IPS-18c (cell line): Measurements from ENCODE around the gene RBBP8NL.

ENCODE experiments used
- H3K4me3 ChIP-seq: 2 replicates; pipeline ENCODE4 v1.7.0; 2013; ENCODE audit warnings: low read depth, mild to moderate bottlenecking, low read length, moderate library complexity; ENCODE audit not compliant: insufficient read depth
- H3K9me3 ChIP-seq: one replicate; pipeline ENCODE4 v1.6.1; 2013; ENCODE audit warnings: mild to moderate bottlenecking, low read length, moderate library complexity; ENCODE audit not compliant: control insufficient read depth, insufficient read depth

Gene RBBP8NL, protein sequence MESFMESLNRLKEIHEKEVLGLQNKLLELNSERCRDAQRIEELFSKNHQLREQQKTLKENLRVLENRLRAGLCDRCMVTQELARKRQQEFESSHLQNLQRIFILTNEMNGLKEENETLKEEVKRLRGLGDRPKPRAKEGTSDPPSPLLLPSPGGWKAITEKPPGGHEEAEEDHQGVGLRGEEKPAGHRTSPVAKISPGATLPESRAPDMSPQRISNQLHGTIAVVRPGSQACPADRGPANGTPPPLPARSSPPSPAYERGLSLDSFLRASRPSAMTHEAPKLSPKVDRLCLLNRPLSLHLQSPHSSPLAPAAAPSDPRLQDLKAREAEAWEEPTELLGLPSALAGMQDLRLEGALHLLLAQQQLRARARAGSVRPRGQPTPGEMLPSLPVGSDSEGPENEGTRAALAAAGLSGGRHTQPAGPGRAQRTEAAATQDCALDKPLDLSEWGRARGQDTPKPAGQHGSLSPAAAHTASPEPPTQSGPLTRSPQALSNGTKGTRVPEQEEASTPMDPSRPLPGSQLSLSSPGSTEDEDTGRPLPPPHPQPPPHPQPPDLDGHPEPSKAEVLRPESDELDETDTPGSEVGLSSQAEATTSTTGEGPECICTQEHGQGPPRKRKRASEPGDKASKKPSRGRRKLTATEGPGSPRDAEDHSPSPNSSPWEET

DNA sequence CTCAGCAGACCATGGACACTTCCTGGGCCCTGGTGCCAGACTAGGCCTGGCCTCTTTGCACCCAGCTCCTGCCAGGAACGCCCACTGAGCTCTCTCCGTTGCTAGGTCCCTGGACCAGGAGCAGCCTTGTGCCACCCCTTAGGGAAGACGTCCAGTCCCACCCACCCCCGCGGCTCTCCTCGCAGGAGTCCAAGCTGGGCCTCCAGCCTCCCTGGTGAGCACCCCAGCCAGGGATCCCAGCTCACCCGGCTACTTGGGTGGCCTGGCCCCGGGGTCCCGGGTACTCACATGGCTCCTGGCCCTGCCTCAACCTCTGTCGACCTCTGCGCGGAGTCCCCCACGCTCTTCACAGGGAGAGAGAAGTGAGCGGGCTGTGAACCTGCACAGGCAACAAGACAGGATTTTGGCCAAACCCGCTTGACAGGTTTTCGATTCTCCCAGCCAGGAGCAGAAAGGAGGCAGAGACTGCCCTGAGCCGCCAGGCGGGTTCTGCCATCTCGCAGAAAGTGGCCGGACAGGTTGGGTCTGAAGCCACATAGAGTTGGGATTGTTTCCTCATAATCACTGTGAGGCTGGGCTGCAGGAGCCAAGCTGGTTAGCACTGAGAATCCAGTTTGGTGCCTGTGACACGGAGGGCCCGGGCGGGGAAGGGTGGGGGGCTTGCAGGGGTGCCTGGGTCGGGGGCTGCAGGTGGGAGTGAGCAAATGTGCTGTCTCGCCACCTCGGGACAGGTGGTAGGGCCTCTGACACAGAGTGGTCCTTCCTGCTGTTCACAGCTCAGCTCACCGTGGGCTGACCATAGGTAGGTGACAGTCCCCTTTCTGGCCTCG, at the start of gene RBBP8NL:
RBBP8NL (minus strand) TSS at position 368 of the 830 bp plus-strand sequence. CDS start 7,892 bp downstream, outside the sequence.
- Histone ChIP-seq H3K9me3 (no peaks in the 10 kb centered on the region), H3K4me3 (no peak within 1 kb of the TSS; the same call in 1 of the 2 replicates)

GRCh38 chr20:62476056-62476838, 48.9 kb upstream of the RBBP8NL start:
- H3K9me3 ChIP-seq, result no peaks in the 10 kb centered on the region
- H3K4me3 ChIP-seq, result peak overlapping the region; percentile 49

GRCh38 chr20:62475772-62476055, 48.4 kb upstream of the RBBP8NL start, which contains the start of gene GATA5:
TSS of gene GATA5 (minus strand) at chr20:62475995. CDS start at chr20:62475521, 474 bp downstream.
- Histone ChIP-seq H3K9me3 (no peaks in the 10 kb centered on the region), H3K4me3 (peak within 1 kb of the TSS; percentile 49)

DNA sequence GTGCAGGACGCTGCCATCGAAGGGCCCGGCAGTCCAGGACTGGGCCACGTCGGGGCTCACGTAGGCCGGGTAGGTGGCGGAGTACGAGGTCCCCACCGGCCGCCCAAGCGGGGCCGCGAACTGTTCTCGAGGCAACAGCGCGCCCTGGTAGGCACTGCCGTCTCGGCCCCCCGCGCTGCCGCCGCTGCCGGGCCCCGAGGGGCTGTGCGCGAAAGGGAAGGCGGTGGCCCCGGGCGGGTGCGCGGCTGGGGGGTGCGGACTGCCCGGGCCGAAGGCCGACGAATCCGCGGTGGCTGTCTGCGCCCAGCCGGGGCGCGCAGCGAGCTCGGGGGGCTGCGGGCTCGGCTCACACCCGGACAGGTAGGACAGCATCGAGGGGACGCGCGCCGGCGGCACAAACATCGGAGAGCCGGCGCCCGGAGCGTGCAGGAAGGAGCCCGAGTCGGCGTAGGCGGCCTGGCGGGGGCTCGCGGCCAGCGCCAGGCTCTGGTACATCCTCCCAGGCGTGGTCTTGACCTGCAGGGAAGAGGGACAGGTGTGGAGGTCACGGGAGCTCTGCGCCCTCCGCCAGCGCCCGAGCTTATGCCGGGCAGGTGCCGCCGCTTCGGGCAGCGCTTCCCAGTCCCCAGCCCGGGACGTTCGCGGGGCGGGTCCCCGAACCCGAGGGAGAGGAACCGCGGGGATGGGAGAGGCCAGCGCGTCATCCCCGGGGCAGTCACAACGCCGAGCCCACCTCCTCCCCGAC, 47.9 kb upstream of the RBBP8NL start:
- Histone ChIP-seq H3K9me3 (no peaks in the 10 kb centered on the region), H3K4me3 (peak overlapping the region; percentile 46; the same call in 1 of the 2 replicates)

DNA sequence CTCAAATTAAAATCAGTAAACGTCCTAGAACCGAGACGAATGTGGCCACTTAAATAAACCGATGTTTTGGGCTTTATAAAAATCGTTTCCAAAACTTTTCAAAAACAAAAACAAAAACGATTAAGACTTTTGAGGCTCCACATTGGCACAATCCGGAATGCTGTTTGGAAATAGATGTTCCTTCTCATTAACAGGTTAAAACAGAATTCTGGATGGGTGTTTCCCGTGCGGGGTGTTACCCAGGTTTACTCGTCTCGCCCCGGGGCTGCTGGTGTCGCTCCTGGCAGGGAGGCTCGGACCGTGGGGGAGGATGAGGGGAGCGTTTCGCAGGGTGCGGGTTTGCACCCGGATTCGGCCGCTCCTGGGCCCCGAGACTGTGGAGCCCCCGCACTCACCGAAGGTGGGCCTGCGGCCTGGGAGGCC, 47.3 kb upstream of the RBBP8NL start:
- H3K4me3 ChIP-seq, result peak overlapping the region; percentile 46; the same call in 1 of the 2 replicates

DNA sequence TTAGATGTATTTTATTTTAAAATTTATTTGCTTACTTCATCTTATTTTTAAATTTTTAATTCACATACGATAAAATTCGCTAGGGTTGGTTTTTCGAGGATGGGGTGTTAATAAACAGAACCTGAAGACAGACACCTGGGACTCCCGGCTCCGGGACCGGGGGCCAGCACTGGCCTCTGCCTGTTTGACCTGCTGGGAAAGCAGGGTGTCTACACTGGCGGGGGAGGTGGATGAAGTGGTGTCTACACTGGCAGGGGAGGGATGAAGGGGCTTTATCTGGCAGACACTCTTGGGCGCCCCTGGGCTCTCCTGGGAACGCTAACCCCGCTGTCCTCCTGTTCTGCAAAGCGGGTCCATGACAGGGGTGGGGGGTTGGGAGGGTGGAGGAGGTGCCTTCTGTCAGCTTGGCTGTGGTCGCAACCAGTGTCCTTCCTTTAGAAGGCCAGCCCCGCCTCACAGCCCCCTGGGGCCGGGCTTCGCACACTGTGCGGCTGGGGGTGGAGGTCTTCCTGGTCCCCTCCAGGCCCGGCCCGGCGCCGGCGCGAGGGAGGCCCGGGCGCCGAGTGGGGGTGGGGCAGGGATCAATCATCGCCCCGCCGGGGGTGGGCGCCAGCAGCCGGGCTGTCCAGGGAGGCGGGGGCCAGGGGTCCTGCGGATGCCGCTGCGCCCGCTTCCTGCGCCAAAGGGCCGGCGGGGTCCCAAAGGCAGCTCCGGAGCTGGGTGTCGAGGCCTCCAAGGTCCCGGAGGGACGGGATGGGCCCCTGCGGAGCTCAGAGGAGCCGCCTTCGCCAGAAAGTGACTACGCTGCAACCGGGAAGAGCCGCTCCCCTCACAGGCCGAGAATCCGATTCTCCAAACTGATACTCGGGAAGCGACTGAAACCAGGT, 46.6 kb upstream of the RBBP8NL start:
- no peaks in the 10 kb centered on the region for H3K9me3 ChIP-seq
- peak overlapping the region; percentile 38 for H3K4me3 ChIP-seq

More for the DNA sequence above, 47.3 kb upstream of the RBBP8NL start:
- no peaks in the 10 kb centered on the region for H3K9me3 ChIP-seq

DNA sequence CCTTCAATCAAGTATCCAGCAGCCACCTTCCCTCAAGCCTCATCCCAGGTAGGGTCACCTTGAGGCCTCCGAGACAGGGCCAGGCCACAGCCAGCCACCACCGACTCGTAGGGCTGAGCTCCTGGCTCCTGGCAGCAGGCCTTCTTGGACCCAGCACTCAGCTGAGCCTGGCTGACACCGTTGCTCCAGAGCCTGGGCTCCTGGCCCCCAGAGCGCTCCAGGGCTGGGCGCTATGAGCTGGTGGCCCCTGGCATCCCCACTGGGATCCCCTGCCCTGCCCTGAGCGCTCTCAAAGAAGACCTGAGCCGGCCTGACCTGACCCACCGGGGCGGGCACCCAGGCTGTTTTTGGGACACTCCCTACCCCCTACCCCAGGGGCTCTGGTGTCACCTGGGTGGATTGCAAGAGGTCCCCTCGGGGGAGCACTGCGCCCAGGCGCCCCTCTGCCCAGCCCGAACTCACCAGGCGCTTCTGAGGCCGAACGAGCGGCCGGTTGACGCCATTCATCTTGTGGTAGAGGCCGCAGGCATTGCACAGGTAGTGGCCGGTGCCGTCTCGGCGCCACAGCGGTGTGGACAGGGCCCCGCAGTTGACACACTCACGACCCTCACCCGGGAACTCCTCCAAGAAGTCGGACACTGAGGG, 45.7 kb upstream of the RBBP8NL start:
- Histone ChIP-seq H3K9me3 (no peaks in the 10 kb centered on the region), H3K4me3 (no peak overlapping the region)

DNA sequence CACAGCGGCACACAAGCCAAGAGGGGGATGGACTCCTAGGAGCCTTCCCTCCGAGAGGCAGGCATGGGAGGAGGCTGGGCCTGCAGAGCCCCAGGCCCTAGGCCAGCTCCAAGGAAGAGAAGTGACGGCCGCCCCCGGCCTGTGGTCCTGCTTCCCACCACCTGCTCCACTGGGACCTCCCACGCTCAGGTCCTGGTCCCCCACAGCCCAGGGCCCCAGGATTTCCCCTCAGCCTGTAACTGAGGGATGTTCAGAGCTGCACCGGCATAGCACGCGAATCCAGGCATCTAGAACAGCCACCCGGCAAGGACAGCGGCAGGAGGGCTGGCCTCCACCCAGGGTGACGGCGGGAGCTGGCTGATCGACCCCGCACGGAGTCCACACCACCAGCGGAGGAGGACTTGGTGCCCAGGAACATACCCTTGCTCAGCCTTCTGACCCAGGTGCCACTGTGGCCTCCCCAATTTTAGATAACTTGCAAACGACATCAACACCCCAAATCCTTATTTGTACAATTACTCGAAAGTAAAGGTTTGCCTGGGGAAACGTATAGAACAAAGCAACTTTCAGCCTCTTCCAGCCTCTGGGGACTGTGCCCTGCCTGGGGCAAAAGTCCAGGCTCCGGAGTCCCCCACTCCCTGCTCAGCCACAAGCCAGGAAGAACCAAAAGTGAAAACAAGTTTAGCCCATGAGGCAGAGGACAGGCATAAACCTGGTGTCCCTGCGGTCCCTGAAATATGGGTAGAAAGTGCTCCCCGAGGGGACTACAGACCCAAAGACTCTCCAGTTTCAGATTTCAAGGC, 45.0 kb upstream of the RBBP8NL start:
- H3K4me3 ChIP-seq, result no peak overlapping the region

GRCh38 chr20:62470459-62470858, 43.1 kb upstream of the RBBP8NL start:
- H3K4me3 ChIP-seq, result no peak overlapping the region

More for the DNA sequence above, 45.0 kb upstream of the RBBP8NL start:
- no peaks in the 10 kb centered on the region for H3K9me3 ChIP-seq

DNA sequence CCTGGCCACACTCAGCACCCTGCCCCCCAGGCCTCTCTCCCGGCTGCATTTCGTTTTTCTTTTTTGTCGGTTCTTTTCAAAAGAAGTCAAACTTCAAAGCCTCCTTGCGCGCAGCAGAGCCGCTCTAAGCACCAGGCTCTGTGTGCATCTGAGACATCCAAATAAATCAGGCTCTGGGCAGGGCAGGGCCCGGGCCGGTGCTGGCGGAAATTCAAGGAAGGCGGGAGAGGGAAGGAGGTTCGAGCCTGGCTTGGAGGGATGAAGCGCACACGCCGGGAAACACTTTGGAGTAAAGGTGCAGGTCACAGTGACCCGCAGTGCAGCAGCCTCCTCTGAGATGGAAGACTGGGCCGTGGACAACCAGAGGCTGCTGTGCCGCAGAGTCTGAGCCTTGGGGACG, 42.7 kb upstream of the RBBP8NL start:
- Histone ChIP-seq H3K4me3 (no peak overlapping the region), H3K9me3 (no peaks in the 10 kb centered on the region)

More at GRCh38 chr20:62470459-62470858, 43.1 kb upstream of the RBBP8NL start:
- no peaks in the 10 kb centered on the region for H3K9me3 ChIP-seq

DNA sequence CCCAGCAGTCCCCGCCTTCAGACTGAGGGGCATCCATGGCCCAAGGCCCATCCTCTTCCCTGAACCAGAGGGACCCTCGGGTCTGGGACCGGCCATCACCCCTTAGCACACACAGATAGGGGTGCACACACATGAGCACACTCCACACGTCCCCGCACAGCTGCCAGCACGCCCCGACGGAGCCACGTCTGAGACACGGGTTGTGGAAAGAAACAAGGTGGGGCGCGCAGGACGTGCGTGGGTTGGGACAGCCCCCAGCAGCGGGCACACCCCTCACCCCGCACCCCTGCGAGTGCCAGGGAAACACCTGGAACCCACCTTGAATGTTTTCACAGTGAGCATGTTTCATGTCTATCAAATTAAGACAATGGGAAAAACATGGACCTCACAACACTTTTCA, 42.0 kb upstream of the RBBP8NL start:
- H3K4me3 ChIP-seq, result no peak overlapping the region
- H3K9me3 ChIP-seq, result no peaks in the 10 kb centered on the region

DNA sequence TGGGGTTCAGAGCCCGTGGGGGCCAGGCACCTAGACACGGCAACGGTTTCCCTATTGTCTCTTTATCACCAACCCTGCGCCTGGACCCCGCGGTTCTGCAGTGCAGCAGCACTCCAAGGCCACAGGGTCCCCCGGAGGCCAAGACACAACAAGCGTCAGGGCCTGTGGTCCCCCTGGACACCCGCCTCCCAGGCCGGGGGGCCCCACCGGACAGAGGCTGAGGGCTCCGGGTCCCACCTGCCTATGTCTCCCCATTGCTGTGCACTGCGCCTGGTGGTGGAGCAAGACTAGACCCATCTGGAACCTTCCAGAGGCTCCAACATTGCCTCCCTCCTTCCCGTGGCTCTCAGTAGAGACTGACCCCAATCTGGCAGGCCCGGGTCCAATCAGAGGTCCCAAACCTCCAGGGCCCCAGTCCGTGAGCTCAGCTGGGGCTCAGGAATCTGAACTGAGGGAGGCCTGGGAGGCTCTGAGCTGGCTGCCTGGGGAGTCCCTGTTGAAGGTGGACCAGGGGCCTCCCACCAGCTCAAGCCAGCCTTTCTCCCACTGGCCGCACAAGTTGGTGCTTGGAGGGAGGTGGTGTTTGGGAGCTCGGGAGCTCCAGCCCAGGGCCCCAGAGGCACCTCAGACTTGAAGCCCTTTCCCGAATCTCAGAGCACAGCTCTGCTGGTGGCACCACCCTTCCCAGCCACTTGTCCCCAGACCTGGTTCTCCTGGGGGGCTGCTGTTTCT, 39.6 kb upstream of the RBBP8NL start:
- H3K4me3 ChIP-seq, result no peak overlapping the region
- H3K9me3 ChIP-seq, result no peaks in the 10 kb centered on the region

DNA sequence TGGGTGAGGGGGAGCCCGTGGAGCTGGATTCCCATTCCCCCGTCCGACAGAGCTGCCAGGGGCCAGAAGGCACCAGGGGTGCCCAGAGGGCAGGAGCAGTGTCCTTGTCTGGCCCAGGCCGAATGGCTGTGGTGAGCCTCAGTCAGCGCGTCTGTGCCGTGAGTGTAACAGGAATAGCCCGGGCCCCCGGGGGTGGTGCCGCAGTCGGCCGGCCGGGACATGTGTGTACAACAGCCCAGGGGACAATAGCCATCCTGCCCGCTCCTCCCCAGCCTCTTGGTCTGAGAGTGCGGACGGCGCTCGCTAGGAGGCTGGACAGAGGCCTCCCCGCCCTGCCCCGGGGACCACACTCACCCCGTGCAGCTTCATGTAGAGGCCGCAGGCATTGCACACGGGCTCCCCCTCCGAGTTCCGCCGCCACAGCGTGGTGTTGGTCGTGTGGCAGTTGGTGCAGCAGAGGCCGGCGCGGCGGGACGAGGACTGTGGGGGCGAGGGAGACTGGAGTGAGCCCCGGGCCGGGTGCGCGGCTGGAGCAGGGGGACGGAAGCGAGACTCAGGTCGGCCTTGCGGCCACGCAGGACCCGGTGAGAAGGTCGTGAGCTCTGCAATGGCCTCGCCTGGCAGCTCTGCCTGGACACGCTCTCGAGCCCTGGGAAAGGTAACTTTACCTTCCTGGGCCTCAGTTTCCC, 38.9 kb upstream of the RBBP8NL start:
- no peak overlapping the region for H3K4me3 ChIP-seq
- no peaks in the 10 kb centered on the region for H3K9me3 ChIP-seq
